ENCODE results near the gene TSPAN1. TPM values are rescaled to one million over a fixed set of nuclear protein-coding genes. Genes with fewer than 3 reads are reported as not detected.
A peak's percentile ranks its signal among the peaks of the same experiment; 100 is the strongest.
"Not testable (repeated sequence)": the region's sequence is repeated elsewhere in the genome, so short reads cannot be mapped to it uniquely, and the experiment has no call there.

The TSPAN1 gene
- total RNA-seq, 1 experiment from 2014 or later, result not detected

DNA sequence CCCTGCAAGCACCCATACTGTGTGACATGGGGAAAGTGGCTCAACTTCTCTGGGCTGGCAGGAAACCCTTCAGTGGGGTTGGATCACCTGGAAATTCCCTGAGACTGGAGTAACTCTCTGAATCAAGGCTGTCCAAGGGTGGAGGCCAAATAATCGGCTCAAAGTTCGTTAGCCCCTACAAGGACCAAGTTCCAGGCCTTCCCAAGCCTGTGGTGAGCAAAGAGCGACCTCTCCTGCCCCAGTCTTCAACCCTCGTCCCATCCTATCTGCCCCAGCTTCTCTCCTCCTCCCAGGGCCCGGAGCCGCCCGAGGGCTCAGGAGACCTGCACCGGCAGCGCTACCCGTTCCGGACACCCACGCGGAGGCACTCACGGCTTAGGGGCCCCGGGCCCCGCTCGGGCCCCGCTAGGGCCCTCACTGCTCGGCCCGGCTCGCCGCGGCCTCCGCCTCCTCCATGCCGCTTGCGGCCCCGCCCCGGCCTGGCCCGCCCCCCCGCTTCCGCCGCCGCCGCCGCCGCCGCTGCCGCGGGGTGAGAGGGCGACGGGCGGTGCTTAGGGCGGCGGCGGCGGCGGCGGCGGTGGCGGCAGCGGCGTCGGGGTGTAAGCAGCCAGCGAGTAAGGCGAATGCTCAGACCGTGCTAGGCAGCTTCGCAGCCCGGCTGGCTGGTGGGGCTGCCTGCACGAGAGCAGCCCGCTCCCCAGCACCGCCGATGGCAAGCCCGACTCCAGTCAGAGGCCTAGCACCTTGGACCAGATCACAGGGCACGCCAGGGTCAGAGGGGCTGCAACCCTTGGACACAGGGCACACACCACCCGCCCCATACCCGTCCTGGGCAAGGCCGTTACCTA lies 23.3 kb downstream of the TSPAN1 start, which contains the start of gene POMGNT1:
POMGNT1 (minus strand) TSS at position 471 of the 848 bp plus-strand sequence. CDS start 613 bp downstream, outside the sequence.
- DNase-seq (ENCODE audit: low read depth, low spot score), result peak; percentile 58
- in situ Hi-C loops (cut with HindIII; ENCODE audit: low pct_unique_long_range_greater_than_20kb, low sequenced_read_pairs), result no loop called here

DNA sequence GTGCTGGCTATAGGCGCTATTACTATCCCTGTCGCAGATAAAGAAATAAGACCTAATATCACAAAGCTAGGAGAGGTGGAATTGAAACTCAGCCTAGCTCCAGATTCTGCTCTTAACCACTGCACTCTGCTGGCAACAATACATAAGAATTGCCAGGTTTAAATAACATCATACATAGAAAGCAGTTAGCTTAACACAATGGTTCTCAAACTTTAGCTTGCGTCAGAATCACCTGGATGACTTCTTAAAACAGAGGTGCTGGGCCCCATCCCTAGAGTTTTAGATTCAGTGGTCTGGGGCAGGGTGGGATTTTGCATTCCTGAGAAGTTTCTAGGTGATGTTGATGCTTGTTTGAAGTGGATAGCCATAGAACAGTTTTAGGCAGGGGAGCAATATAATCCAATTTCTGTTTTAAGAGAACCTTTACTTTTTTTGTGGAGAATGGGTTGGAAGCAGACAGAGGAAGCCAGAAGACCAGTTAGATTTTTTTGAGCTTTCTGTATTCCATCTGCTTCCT lies 24.4 kb downstream of the TSPAN1 start:
- DNase-seq (ENCODE audit: low read depth, low spot score), result no peak
- in situ Hi-C loops (cut with HindIII; ENCODE audit: low pct_unique_long_range_greater_than_20kb, low sequenced_read_pairs), result no loop called here

DNA sequence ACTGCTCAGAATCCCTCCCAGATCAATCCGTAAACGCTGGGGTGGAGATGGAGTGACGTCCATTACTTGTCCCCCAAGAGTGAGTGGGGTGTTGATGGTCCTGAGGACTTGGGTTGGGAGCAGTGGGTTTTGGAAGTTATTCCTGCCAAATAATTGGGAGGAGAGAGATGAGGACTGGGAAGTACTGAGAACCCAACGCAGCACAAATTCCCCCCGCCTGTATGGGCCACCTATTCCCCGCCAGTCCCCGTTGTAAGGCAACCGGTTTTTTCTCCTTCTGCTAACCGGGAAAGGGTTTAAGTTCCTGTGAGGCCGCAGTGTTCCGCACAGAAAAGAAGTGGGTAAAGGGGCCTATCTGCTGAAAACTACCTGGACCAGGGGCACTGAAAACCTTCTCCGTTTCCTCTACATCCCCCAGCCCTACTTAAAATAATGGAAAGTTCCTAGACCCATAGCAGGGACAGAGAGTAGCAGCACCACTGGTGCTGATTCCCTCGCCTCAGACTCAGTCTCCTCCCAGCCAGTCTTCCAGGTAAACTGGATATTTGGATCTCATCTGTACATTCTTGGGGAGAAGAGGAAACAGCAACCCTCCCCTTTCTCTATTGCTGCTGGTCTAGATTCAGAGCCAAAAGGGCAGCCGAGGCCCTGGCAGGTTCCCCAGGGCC lies 29.0 kb downstream of the TSPAN1 start:
- no peak for DNase-seq (ENCODE audit: low read depth, low spot score)
- in situ Hi-C loops (cut with HindIII; ENCODE audit: low pct_unique_long_range_greater_than_20kb, low sequenced_read_pairs), result no loop called here

DNA sequence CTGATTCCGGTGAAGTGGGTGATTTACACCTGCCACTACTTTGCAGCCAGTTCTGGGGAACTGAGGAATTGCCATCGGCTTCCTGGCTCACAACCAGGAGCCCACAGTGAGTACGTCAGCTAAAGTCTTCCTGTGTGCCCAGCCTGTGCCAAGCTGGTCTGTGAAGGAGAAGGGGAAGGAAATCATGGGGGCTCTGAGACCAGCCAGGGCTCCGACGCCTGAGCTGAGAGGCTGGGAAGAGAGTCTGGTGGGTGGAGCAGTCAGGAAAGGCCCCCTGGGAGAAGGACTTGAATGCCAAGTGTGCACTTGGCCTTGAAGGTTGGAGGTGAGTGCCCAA lies 29.5 kb downstream of the TSPAN1 start:
- no peak for DNase-seq (ENCODE audit: low read depth, low spot score)
- in situ Hi-C loops (cut with HindIII; ENCODE audit: low pct_unique_long_range_greater_than_20kb, low sequenced_read_pairs), result no loop called here

DNA sequence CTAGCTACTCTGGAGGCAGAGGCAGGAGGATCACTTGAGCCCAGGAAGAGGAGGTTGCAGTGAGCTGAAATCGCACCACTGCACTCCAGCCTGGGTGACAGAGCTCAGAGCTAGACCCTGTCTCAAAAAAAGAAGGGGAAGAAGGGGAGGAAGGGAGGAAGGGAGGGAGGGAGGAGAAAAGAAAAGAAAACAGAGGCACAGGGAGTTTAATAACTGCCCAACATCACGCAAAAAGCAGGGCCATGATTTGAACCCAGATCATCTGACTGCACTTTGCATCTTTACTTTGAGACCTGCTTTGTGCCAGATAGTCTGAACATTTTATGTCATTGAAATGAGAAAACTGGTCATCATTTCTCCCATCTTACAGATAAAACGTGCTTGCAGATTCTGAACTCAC lies 30.3 kb downstream of the TSPAN1 start:
- in situ Hi-C loops (cut with HindIII; ENCODE audit: low pct_unique_long_range_greater_than_20kb, low sequenced_read_pairs), result no loop called here
- no peak for DNase-seq (ENCODE audit: low read depth, low spot score)

DNA sequence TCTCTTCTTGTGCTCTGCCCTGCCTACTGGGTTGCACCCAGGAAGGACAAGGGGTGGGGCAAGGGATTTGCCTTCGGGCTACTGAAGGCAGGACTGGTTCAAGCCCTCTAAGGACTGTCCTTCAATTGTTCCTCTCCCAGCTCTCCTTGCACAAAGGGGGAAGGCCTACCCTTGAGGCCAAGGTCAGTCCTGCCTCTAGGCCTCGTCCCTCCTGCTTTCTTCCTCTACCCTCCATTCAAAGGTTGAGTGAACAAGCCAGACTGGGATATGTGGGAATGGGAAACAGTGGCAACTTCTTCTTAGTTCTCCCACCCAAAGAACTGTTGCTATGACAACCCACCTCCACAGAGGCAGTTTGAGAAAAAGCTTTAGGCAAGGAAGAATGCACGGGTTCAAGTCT lies 30.9 kb downstream of the TSPAN1 start:
- peak; percentile 84 for DNase-seq (ENCODE audit: low read depth, low spot score)
- in situ Hi-C loops (cut with HindIII; ENCODE audit: low pct_unique_long_range_greater_than_20kb, low sequenced_read_pairs), result no loop called here

DNA sequence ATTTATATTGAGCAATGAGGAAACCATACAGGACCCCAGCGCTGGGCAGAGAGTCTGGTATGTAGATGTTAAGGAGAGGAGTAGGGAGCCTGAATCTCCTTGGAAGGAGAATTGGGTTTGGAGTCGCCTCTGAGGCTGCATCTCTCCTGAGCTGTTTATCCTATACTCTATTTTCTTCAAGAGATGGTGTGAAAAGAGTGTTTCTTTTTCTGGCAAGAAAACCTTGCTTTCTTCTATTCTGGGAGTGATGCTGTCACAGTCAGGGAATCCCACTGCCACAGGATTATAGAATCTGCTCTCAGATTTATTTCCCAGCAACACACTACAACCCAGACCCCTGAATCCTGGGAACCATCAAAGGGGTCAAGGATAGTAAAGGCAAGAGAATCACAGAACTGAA lies 31.5 kb downstream of the TSPAN1 start:
- DNase-seq (ENCODE audit: low read depth, low spot score), result no peak
- in situ Hi-C loops (cut with HindIII; ENCODE audit: low pct_unique_long_range_greater_than_20kb, low sequenced_read_pairs), result no loop called here

DNA sequence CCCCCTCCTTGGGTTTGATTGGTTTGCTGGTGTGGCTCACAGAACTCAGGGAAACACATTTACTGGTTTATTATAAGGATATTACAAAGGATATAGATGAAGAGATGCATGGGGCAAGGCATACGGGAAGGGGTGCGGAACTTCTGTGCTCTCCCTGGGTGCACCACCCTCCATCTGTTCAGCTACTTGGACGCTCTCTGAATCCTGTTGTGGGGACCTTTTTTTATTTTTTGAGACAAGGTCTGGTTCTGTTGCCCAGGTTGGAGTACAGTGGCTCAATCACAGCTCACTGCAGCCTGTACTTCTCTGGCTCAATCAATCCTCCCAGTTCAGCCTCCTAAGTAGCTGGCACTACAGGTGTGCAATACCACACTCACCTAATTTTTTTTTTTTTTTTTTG lies 35.7 kb downstream of the TSPAN1 start:
- in situ Hi-C loops (cut with HindIII; ENCODE audit: low pct_unique_long_range_greater_than_20kb, low sequenced_read_pairs), result no loop called here

DNA sequence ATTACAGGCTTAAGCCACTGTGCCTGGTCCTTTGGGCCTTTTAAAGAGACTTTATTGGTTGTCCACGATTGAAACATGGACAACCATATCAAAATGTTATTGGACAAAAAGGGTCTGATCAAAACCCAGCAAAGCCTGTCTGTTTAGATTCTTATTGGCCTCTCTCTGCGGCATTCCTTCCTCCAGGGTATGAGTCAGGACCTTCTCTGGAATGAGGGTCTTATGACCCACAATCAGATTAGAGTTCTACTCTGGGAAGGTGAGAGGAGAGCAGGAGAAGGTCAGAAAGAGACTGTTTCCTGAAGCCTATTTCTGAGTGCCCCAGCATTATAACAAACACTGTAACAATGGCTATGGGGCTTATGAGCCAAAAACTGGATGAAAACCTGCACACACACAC lies 36.2 kb downstream of the TSPAN1 start:
- peak; percentile 61 for DNase-seq (ENCODE audit: low read depth, low spot score)
- in situ Hi-C loops (cut with HindIII; ENCODE audit: low pct_unique_long_range_greater_than_20kb, low sequenced_read_pairs), result no loop called here

More for the DNA sequence above, 35.7 kb downstream of the TSPAN1 start:
- no peak for DNase-seq (ENCODE audit: low read depth, low spot score)

DNA sequence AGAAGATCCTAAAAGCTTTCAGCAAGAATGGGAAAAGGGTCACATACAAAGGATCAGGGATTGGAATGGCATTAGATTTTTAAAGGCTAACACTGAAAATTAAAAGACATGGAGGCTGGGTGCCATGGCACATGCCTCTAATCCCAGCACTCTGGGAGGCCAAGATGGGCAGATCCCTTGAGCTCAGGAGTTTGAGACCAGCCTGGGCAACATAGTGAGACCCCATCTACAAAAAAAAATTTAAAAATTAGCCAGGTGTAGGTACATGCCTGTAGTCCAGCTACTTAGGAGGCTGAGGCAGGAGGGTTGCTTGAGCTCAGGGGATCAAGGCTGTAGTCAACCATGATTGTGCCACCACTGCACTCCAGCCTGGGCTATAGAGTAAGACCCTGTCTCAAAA lies 40.6 kb downstream of the TSPAN1 start:
- in situ Hi-C loops (cut with HindIII; ENCODE audit: low pct_unique_long_range_greater_than_20kb, low sequenced_read_pairs), result no loop called here

DNA sequence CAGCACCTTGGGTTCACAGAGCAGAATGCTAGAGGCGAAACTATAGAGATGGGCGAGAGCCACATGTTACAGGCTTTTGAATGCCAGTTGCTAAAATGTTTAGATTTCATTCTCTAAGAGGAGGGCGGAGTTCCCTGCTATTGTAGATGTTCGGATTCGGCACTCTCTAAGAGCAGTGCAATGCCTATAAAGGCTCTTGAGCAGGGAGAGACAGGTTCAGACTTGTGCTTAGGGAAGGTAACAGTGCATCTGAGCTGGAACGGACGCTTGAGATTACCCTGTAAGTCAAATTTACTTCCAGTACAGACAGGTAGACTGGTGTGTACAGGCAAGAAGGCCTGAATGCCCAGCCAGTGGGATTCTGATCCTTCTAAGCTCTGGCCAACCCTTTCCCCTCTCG lies 43.6 kb downstream of the TSPAN1 start:
- in situ Hi-C loops (cut with HindIII; ENCODE audit: low pct_unique_long_range_greater_than_20kb, low sequenced_read_pairs), result no loop called here
- no peak for DNase-seq (ENCODE audit: low read depth, low spot score)

More for the DNA sequence above, 40.6 kb downstream of the TSPAN1 start:
- DNase-seq (ENCODE audit: low read depth, low spot score), result no peak

DNA sequence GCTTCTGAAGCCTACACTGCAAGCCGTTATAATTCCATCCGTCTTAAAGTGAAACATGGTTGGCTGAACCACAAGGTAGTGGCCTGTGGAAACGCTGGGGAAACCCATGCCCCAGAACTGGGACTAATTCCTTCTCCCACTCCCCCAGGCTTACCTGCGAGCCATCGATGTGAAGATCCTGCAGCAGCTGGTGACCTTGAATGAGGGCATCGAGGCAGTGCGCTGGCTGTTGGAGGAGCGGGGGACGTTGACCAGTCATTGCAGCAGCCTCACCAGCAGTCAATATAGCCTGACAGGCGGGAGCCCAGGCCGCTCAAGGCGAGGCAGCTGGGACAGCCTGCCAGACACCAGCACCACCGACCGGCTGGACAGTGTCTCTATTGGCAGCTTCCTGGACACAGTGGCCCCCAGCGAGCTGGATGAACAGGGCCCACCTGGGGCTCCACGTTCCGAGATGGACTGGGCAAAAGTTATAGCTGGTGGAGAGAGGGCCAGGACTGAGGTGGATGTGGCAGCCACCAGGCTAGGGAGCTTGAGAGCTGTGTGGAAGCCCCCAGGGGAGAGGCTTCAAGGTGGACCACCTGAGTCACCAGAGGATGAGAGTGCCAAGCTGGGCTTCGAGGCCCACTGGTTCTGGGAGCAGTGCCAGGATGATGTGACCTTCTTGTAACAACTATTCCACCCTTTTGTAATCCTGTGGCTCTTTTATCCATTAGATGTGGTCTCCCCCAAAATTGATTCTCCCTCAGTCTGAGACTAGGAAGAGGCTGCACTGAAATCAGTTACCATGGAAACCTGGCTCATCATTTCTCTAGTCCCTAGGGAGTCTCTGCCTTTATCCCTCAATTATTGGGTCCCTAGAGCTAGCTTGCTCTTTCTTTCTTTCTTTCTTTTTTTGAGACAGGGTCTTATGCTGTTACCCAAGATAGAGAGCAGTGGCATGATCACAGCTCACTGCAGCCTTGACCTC lies 44.9 kb downstream of the TSPAN1 start:
- DNase-seq (ENCODE audit: low read depth, low spot score), result no peak
- in situ Hi-C loops (cut with HindIII; ENCODE audit: low pct_unique_long_range_greater_than_20kb, low sequenced_read_pairs), result no loop called here

DNA sequence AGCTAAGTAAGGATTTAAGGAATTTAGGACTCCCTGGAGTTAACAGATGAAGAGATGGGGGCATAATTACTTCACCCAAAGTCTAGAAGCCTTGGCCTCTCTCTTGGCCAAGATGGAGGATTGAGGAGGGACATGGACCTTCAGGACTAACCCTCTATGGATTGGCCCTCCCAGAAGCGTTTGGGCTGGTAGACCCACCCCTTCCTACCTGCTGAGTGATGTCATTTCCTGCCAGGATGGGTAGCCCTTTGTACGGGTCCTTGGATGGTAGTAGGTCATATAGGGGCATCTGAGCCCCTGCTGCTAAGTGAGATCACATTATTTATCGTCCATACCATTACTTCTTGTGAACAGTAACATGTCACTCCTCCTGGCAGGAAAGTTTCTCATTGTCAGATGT lies 45.9 kb downstream of the TSPAN1 start:
- DNase-seq (ENCODE audit: low read depth, low spot score), result no peak
- in situ Hi-C loops (cut with HindIII; ENCODE audit: low pct_unique_long_range_greater_than_20kb, low sequenced_read_pairs), result no loop called here

DNA sequence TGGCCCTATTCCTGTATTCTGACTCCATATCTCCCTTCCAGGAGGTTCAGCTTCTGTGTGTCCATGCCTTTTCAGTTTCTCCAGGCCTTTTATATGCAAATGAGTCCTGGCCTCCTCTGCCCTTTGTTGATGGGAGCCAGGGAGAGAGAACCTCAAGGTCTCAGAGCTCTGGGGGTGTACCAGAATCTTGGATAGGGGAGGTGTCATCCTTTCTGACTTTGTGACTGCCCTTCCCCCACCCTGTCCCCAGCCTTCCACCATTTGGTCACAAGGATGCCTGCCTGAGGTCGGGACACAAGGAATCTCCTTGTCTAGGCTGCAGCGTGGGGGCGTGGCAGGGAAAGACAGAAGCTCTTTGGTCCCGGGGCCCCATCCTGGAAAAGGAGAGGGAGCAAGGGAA lies 46.9 kb downstream of the TSPAN1 start:
- in situ Hi-C loops (cut with HindIII; ENCODE audit: low pct_unique_long_range_greater_than_20kb, low sequenced_read_pairs), result no loop called here

DNA sequence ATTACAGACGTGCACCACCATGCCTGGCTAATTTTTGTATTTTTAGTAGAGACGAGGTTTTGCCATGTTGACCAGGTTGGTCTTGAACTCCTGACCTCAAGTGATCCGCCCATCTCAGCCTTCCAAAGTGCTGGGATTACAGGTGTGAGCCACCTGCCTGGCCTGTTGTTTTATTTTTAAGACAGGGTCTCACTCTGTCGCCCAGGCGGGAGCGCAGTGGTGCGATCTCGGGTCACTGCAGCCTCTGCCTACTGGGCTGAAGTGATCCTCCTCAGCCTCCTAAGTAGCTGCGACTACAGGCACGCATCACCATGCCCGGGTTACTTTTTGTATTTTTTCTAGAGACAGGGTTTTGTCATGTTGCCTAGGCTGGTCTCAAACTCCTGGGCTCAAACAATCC lies 48.2 kb downstream of the TSPAN1 start:
- in situ Hi-C loops (cut with HindIII; ENCODE audit: low pct_unique_long_range_greater_than_20kb, low sequenced_read_pairs); DNase-seq (ENCODE audit: low read depth, low spot score): not testable (repeated sequence)

More for the DNA sequence above, 46.9 kb downstream of the TSPAN1 start:
- peak; percentile 96 for DNase-seq (ENCODE audit: low read depth, low spot score)

DNA sequence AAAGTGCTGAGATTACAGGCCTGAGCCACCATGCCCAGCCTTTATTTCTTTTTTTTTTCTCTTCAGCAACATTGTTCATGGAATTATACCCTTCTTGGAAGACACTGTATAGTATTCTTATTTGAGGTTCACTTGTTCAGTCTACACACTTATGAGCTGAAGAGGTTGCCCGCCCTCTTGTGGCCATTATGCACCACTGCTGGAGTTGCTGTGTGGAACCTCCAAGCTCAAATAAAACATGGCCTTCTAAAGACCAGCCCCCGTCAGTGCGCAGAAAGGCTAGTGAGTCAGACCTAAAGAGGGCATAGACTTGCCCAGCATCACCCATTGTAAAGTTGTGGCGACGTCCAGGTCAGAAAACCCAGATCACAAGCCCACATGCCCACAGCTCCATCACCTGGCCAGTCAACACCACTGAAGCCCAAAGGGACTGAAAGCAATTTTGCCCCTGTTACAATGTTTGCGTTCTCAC lies 48.6 kb downstream of the TSPAN1 start:
- in situ Hi-C loops (cut with HindIII; ENCODE audit: low pct_unique_long_range_greater_than_20kb, low sequenced_read_pairs), result no loop called here
- peak; percentile 90 for DNase-seq (ENCODE audit: low read depth, low spot score)

DNA sequence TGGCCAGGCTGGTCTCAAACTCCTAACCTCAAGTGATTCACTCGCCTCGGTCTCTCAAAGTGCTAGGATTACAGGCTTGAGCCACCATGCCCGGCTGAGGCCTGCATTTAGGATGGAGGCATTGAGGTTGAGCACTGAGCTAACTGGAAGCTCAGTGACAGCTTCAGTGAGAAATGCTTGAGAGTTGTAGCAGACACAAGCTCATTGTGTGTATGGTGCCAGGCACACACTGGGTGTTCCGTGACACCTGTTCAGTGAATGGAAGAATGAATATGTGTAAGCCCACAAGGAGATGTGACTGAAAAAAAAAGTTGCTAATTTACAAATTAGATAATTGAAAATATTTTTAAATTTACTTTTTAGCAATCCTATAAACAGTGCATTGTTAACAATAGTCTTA lies 50.1 kb downstream of the TSPAN1 start:
- in situ Hi-C loops (cut with HindIII; ENCODE audit: low pct_unique_long_range_greater_than_20kb, low sequenced_read_pairs), result no loop called here
- no peak for DNase-seq (ENCODE audit: low read depth, low spot score)

DNA sequence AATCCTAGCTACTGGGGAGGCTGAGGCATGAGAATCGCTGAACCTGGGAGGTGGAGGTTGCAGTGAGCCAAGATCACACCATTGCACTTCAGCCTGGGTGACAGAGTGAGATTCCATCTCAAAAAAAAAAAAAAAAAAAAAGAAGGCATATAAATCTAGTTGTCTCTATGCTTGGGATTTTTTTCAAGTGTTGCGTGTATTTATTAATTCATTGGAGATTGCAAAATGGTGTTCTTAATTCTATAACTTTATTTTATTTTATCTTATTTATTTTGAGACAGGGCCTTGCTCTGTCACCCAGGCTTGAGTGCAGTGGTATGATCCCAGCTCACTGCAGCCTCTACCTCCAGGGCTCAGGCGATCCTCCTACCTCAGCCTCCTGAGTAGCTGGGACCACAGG lies 56.3 kb downstream of the TSPAN1 start:
- DNase-seq (ENCODE audit: low read depth, low spot score), result not testable (repeated sequence)

More for the DNA sequence above, 56.3 kb downstream of the TSPAN1 start:
- in situ Hi-C loops (cut with HindIII; ENCODE audit: low pct_unique_long_range_greater_than_20kb, low sequenced_read_pairs), result not testable (repeated sequence)
